ENCODE data around the gene RNF166. TPM values are rescaled to one million over a fixed set of nuclear protein-coding genes. Genes with fewer than 3 reads are reported as not detected.

RNF166 gene
- total and polyA plus RNA-seq, 2 of the 13 experiments (the other 11 are each of a cell fraction or from before 2014, with no cell fraction given): 21.4 to 23.0 TPM

- TF ChIP-seq ZBTB10 (CRISPR knock-in tag; IDR thresholded peaks at IDR 0.05; ENCODE audit: borderline replicate concordance) (no peak), NCOA1 (CRISPR knock-in tag; IDR thresholded peaks at IDR 0.05) (no peak), RXRA (CRISPR knock-in tag; IDR thresholded peaks at IDR 0.05) (peak; percentile 69), GRHL1 (CRISPR knock-in tag; conservative IDR thresholded peaks at IDR 0.05) (no peak), AKAP8 (CRISPR knock-in tag; IDR thresholded peaks at IDR 0.05) (peak; percentile 50; the same call in 1 of the 2 replicates), CENPBD1 (CRISPR knock-in tag; IDR thresholded peaks at IDR 0.05; ENCODE audit: borderline replicate concordance, low read depth) (no peak), NFRKB (IDR thresholded peaks at IDR 0.05) (no peak), TIGD3 (CRISPR knock-in tag; IDR thresholded peaks at IDR 0.05; ENCODE audit: borderline replicate concordance) (no peak), RFX1 (IDR thresholded peaks at IDR 0.05) (no peak), ESRRA (CRISPR knock-in tag; IDR thresholded peaks at IDR 0.05; ENCODE audit: low read depth) (no peak), SSRP1 (CRISPR knock-in tag; IDR thresholded peaks at IDR 0.05) (no peak), ZNF34 (CRISPR knock-in tag; IDR thresholded peaks at IDR 0.05; ENCODE audit: borderline replicate concordance) (no peak), DPF2 (CRISPR knock-in tag; IDR thresholded peaks at IDR 0.05; ENCODE audit: borderline replicate concordance, low read depth) (no peak), DBP (CRISPR knock-in tag; IDR thresholded peaks at IDR 0.05; ENCODE audit: not compliant biosample characterization) (no peak), ZNF549 (CRISPR knock-in tag; IDR thresholded peaks at IDR 0.05) (no peak), IRF2 (CRISPR knock-in tag; IDR thresholded peaks at IDR 0.05) (no peak), ZNF136 (CRISPR knock-in tag; IDR thresholded peaks at IDR 0.05; ENCODE audit: low read depth) (no peak), ETS1 (CRISPR knock-in tag; IDR thresholded peaks at IDR 0.05) (no peak), SAP130 (CRISPR knock-in tag; IDR thresholded peaks at IDR 0.05; ENCODE audit: low read depth) (peak; percentile 51; the same call in 1 of the 2 replicates), ZNF670 (CRISPR knock-in tag; IDR thresholded peaks at IDR 0.05; ENCODE audit: borderline replicate concordance) (no peak), TMF1 (CRISPR knock-in tag; IDR thresholded peaks at IDR 0.05; ENCODE audit: low read depth) (no peak), NFKBIZ (CRISPR knock-in tag; IDR thresholded peaks at IDR 0.05) (no peak)
These were observed 25.0 kb downstream of the RNF166 start (continued) for GRCh38 chr16:88681084-88681680.
